Natural killer cell treated with Interleukin-12 subunit alpha and Interleukin-12 subunit beta and Interleukin-15 and Interleukin-18, amount 100 ng/mL, for 72 hours (primary cell): ENCODE results near the gene PTPA. TPM values are rescaled to one million over a fixed set of nuclear protein-coding genes. Genes with fewer than 3 reads are reported as not detected.
A peak's percentile ranks its signal among the peaks of the same experiment; 100 is the strongest.
"Not testable (repeated sequence)": the region's sequence is repeated elsewhere in the genome, so short reads cannot be mapped to it uniquely, and the experiment has no call there.

Source experiments
- ATAC-seq, 2 donors: fragments of 150-1000 bp; cut with Tn5 transposase in 1 of 2; sonication (Bioruptor Pico), chemical (Tn5 transposase) in 1 of 2; 2 replicates each; pipeline ENCODE4 v1.10.0; 2021
- DNase-seq: peaks from one replicate; pipeline ENCODE4 v3.0.0; 2022; ENCODE audit warnings: low spot score
- H3K27ac Mint-ChIP-seq, 2 donors: 1 replicate in 1 of 2; 2 replicates in 1 of 2; pipeline ENCODE4 v1.8.0; 2022; ENCODE audit warnings: mixed read lengths in 2 of 2, mild to moderate bottlenecking in 1 of 2, moderate library complexity in 1 of 2
- H3K27me3 Mint-ChIP-seq, 2 donors: 1 replicate in 1 of 2; 2 replicates in 1 of 2; pipeline ENCODE4 v1.8.0; 2022; ENCODE audit warnings: mixed read lengths in 2 of 2
- H3K36me3 Mint-ChIP-seq: one replicate; pipeline ENCODE4 v1.8.0; 2022; ENCODE audit warnings: mixed read lengths
- H3K4me1 Mint-ChIP-seq, 2 donors: 1 replicate in 1 of 2; 2 replicates in 1 of 2; pipeline ENCODE4 v1.8.0; 2022; ENCODE audit warnings: low read depth in 2 of 2, mixed read lengths in 2 of 2, mild to moderate bottlenecking in 1 of 2
- H3K4me3 Mint-ChIP-seq: one replicate; pipeline ENCODE4 v1.8.0; 2022; ENCODE audit warnings: mixed read lengths
- H3K9me3 Mint-ChIP-seq: 2 replicates; pipeline ENCODE4 v1.8.0; 2022; ENCODE audit warnings: mixed read lengths
- total RNA-seq, 2 donors: library from RNA; stranded (reverse); gene quantifications; one replicate each; pipeline ENCODE4 v1.2.3, GENCODE V29; 2022

Gene PTPA
- total RNA-seq, 2 donors from 2014 or later = 75.7 to 133 TPM

GRCh38 chr9:129156163-129156562 lies 44.9 kb downstream of the PTPA start:
- Mint-ChIP-seq H3K36me3 (no peaks in the 10 kb centered on the region), H3K4me1 (peaks cover 0 to 6% of the 10 kb centered on the region in 2 donors), H3K9me3 (no peaks in the 10 kb centered on the region), H3K27ac (no peak overlapping the region), H3K4me3 (no peak overlapping the region), H3K27me3 (no peaks in the 10 kb centered on the region)
- DNase-seq (no peak), ATAC-seq (no peak)

GRCh38 chr9:129160712-129161533 lies 49.7 kb downstream of the PTPA start:
- H3K36me3 Mint-ChIP-seq = no peaks in the 10 kb centered on the region
- H3K27me3 Mint-ChIP-seq = no peaks in the 10 kb centered on the region
- DNase-seq (no peak), ATAC-seq (no peak)
- H3K4me1 Mint-ChIP-seq = no peaks in the 10 kb centered on the region
- no peaks in the 10 kb centered on the region for H3K9me3 Mint-ChIP-seq
- H3K27ac Mint-ChIP-seq = peak overlapping the region in 1 of 2 donors; percentile 54
- H3K4me3 Mint-ChIP-seq = no peak overlapping the region

GRCh38 chr9:129161534-129161837 lies 50.3 kb downstream of the PTPA start:
- no peaks in the 10 kb centered on the region for H3K36me3 Mint-ChIP-seq
- DNase-seq (no peak), ATAC-seq (no peak)
- H3K9me3 Mint-ChIP-seq = no peaks in the 10 kb centered on the region
- no peaks in the 10 kb centered on the region for H3K27me3 Mint-ChIP-seq
- no peak overlapping the region for H3K4me3 Mint-ChIP-seq
- no peaks in the 10 kb centered on the region for H3K4me1 Mint-ChIP-seq
- H3K27ac Mint-ChIP-seq = peak overlapping the region in 1 of 2 donors; percentile 54

GRCh38 chr9:129162497-129163197 lies 51.4 kb downstream of the PTPA start:
- Mint-ChIP-seq H3K4me1 (peaks cover under 1 to 3% of the 10 kb centered on the region in 2 donors), H3K9me3 (no peaks in the 10 kb centered on the region), H3K36me3 (no peaks in the 10 kb centered on the region), H3K27me3 (peaks cover under 1 to 2% of the 10 kb centered on the region in 2 donors), H3K4me3 (no peak overlapping the region), H3K27ac (no peak overlapping the region)
- DNase-seq (no peak), ATAC-seq (no peak)

- H3K27me3 Mint-ChIP-seq, H3K4me3 Mint-ChIP-seq, H3K9me3 Mint-ChIP-seq, H3K36me3 Mint-ChIP-seq, H3K4me1 Mint-ChIP-seq, ATAC-seq, H3K27ac Mint-ChIP-seq, DNase-seq: not testable (repeated sequence)
Measured at GRCh38 chr9:129163198-129163670, 52.0 kb downstream of the PTPA start.

- Mint-ChIP-seq H3K27ac (no peak overlapping the region), H3K4me1 (peaks cover 5 to 8% of the 10 kb centered on the region in 2 donors), H3K36me3 (no peaks in the 10 kb centered on the region), H3K27me3 (peaks cover 4 to 7% of the 10 kb centered on the region in 2 donors), H3K4me3 (no peak overlapping the region), H3K9me3 (no peaks in the 10 kb centered on the region)
- DNase-seq = no peak
- peak; percentile 18 to 38 for ATAC-seq
Measured at GRCh38 chr9:129163753-129164152, 52.5 kb downstream of the PTPA start.

- ATAC-seq = no peak
- peaks cover 5 to 8% of the 10 kb centered on the region in 2 donors for H3K4me1 Mint-ChIP-seq
- H3K4me3 Mint-ChIP-seq = no peak overlapping the region
- H3K27me3 Mint-ChIP-seq = peaks cover 4 to 7% of the 10 kb centered on the region in 2 donors
- no peaks in the 10 kb centered on the region for H3K36me3 Mint-ChIP-seq
- DNase-seq = no peak
- no peak overlapping the region for H3K27ac Mint-ChIP-seq
- H3K9me3 Mint-ChIP-seq = no peaks in the 10 kb centered on the region
Measured at GRCh38 chr9:129164246-129164930, 53.2 kb downstream of the PTPA start.

GRCh38 chr9:129165198-129165597 lies 54.0 kb downstream of the PTPA start:
- ATAC-seq (no peak), DNase-seq (no peak)
- H3K4me1 Mint-ChIP-seq = peaks cover 5 to 8% of the 10 kb centered on the region in 2 donors
- H3K36me3 Mint-ChIP-seq = no peaks in the 10 kb centered on the region
- H3K27me3 Mint-ChIP-seq = peaks cover 4 to 7% of the 10 kb centered on the region in 2 donors
- H3K9me3 Mint-ChIP-seq = no peaks in the 10 kb centered on the region
- no peak overlapping the region for H3K4me3 Mint-ChIP-seq
- H3K27ac Mint-ChIP-seq = no peak overlapping the region

- H3K4me3 Mint-ChIP-seq = peak overlapping the region; percentile 48
- DNase-seq (no peak), ATAC-seq (peak in 1 of 2 donors; percentile 13)
- H3K4me1 Mint-ChIP-seq = peaks cover 5 to 8% of the 10 kb centered on the region in 2 donors
- no peaks in the 10 kb centered on the region for H3K9me3 Mint-ChIP-seq
- H3K27me3 Mint-ChIP-seq = peaks cover 7 to 12% of the 10 kb centered on the region in 2 donors
- no peak overlapping the region for H3K27ac Mint-ChIP-seq
- no peaks in the 10 kb centered on the region for H3K36me3 Mint-ChIP-seq
Measured at GRCh38 chr9:129166623-129167557, 55.7 kb downstream of the PTPA start.

- ATAC-seq (no peak), DNase-seq (no peak)
- Mint-ChIP-seq H3K27ac (no peak overlapping the region), H3K27me3 (peaks cover 14 to 15% of the 10 kb centered on the region in 2 donors), H3K4me3 (no peak overlapping the region), H3K36me3 (no peaks in the 10 kb centered on the region), H3K4me1 (peaks cover 7 to 8% of the 10 kb centered on the region in 2 donors), H3K9me3 (no peaks in the 10 kb centered on the region)
Measured at GRCh38 chr9:129170229-129170628, 59.0 kb downstream of the PTPA start.

GRCh38 chr9:129171993-129172751 lies 61.0 kb downstream of the PTPA start:
- H3K4me3 Mint-ChIP-seq = no peak overlapping the region
- ATAC-seq = no peak

GRCh38 chr9:129172816-129173215 lies 61.6 kb downstream of the PTPA start:
- Mint-ChIP-seq H3K9me3 (no peaks in the 10 kb centered on the region), H3K36me3 (no peaks in the 10 kb centered on the region), H3K27me3 (peaks cover 10 to 13% of the 10 kb centered on the region in 2 donors), H3K4me3 (no peak overlapping the region), H3K4me1 (peaks cover 3 to 10% of the 10 kb centered on the region in 2 donors), H3K27ac (no peak overlapping the region)
- DNase-seq (no peak), ATAC-seq (no peak)

More at GRCh38 chr9:129171993-129172751, 61.0 kb downstream of the PTPA start:
- Mint-ChIP-seq H3K9me3 (no peaks in the 10 kb centered on the region), H3K27me3 (peaks cover 14 to 15% of the 10 kb centered on the region in 2 donors), H3K36me3 (no peaks in the 10 kb centered on the region), H3K4me1 (peaks cover 8 to 10% of the 10 kb centered on the region in 2 donors), H3K27ac (no peak overlapping the region)
- DNase-seq = no peak
